ENCODE measurements around the gene JAKMIP3. TPM values are rescaled to one million over a fixed set of nuclear protein-coding genes. Genes with fewer than 3 reads are reported as not detected.

Gene JAKMIP3
- total RNA-seq, 1 donor from 2014 or later = not detected

GRCh38 chr10:132102071-132102716, 36.4 kb downstream of the JAKMIP3 start:
- Histone ChIP-seq H3K4me3 (ENCODE audit: low read depth, low read length) (no peak overlapping the region), H3K36me3 (ENCODE audit: control insufficient read depth, insufficient read depth, low read length) (no peaks in the 10 kb centered on the region), H3K27me3 (ENCODE audit: control insufficient read depth, insufficient read depth, low read length) (no peaks in the 10 kb centered on the region)
- FAIRE-seq = no peak
- no peak for DNase-seq (ENCODE audit: low read depth)
- no peak for TF ChIP-seq CTCF (IDR thresholded peaks at IDR 0.05; ENCODE audit: insufficient read depth, low read length, severe bottlenecking)

- H3K36me3 ChIP-seq (ENCODE audit: control insufficient read depth, insufficient read depth, low read length) = no peaks in the 10 kb centered on the region
- TF ChIP-seq CTCF (IDR thresholded peaks at IDR 0.05; ENCODE audit: insufficient read depth, low read length, severe bottlenecking) = no peak
- no peak for DNase-seq (ENCODE audit: low read depth)
- no peak for FAIRE-seq
- no peaks in the 10 kb centered on the region for H3K27me3 ChIP-seq (ENCODE audit: control insufficient read depth, insufficient read depth, low read length)
- no peak overlapping the region for H3K4me3 ChIP-seq (ENCODE audit: low read depth, low read length)
Observed at GRCh38 chr10:132102717-132103110, 37.0 kb downstream of the JAKMIP3 start.

DNA sequence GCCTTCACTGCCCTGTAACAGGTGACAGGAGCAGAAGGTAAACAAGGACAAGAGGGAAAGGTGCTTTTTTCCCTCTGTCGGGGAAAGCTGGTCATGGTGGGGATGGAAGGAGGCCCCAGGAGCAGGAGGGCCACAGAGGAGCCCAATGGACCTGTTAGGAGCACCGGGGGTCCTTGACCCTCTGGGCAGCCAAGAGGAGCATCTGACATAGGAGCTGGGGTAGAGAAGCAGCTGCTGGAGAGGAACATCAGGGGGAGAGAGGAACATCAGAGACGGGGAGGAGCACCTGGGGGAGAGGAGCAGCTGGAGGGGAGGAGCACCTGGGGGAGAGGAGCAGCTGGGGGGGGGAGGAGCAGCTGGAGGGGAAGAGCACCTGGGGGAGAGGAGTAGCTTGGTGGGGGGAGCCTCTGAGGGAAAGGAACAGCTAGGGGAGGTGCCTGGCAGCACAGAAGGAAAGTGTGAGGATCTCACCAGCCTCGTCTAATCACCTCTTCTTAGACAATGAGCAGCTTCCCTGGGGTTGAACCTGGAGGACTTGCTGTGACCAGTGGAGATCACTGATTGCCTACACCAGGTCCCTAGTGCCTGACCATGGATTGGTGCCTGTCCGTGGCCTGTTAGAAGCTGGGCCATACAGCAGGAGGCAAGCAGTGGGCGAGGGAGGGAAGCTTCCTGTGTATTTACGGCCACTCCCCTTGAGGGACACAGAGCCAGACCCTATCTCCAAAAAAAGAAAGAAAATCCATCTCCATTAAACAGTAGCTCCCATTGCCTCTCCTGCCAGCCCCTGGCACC, 37.6 kb downstream of the JAKMIP3 start:
- Histone ChIP-seq H3K27me3 (ENCODE audit: control insufficient read depth, insufficient read depth, low read length) (no peaks in the 10 kb centered on the region), H3K4me3 (ENCODE audit: low read depth, low read length) (no peak overlapping the region), H3K36me3 (ENCODE audit: control insufficient read depth, insufficient read depth, low read length) (no peaks in the 10 kb centered on the region)
- FAIRE-seq (no peak), DNase-seq (ENCODE audit: low read depth) (no peak)
- no peak for TF ChIP-seq CTCF (IDR thresholded peaks at IDR 0.05; ENCODE audit: insufficient read depth, low read length, severe bottlenecking)

- no peak for DNase-seq (ENCODE audit: low read depth)
- FAIRE-seq = no peak
Observed at GRCh38 chr10:132104062-132104461, 38.3 kb downstream of the JAKMIP3 start.

DNA sequence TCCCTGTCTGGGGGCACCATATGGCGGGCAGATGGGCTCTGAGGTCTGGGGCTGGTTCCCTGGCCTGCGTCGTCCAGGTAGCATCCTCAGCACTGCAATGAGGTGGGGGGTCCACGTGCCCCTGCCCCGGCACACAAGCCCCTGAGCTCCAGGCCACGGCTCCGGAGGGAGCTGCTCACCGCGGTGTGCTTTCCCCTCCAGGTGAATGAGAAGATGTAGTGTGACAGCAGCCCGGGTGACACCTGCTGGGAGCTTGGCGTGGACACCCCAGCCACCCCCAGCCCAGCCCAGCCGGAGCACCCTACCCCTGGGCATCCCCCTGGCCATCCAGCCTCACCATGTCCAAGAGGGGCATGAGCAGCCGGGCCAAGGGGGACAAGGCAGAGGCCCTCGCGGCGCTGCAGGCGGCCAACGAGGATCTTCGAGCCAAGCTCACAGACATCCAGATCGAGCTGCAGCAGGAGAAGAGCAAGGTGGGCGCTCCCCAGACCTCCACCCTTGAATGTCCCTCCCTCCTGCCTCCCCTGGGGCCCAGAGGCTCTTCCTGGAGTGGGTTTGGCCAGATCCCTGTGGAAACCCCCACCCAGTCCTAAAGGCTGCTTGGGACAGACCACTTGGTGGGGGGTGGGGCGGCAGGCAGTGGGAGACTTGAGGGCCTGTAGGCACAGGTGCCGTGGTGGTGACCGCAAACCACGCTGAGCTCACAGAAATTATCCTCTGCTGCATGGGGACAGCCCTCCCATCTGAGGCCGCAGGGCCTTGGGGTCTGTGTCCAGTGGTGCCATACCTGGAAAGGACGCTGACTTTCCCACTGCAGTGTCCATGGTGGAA, 38.9 kb downstream of the JAKMIP3 start:
- H3K36me3 ChIP-seq (ENCODE audit: control insufficient read depth, insufficient read depth, low read length) = no peaks in the 10 kb centered on the region
- H3K4me3 ChIP-seq (ENCODE audit: low read depth, low read length) = no peak overlapping the region
- FAIRE-seq = no peak
- no peak for DNase-seq (ENCODE audit: low read depth)
- no peaks in the 10 kb centered on the region for H3K27me3 ChIP-seq (ENCODE audit: control insufficient read depth, insufficient read depth, low read length)
- no peak for TF ChIP-seq CTCF (IDR thresholded peaks at IDR 0.05; ENCODE audit: insufficient read depth, low read length, severe bottlenecking)

More at GRCh38 chr10:132104062-132104461, 38.3 kb downstream of the JAKMIP3 start:
- Histone ChIP-seq H3K4me3 (ENCODE audit: low read depth, low read length) (no peak overlapping the region), H3K36me3 (ENCODE audit: control insufficient read depth, insufficient read depth, low read length) (no peaks in the 10 kb centered on the region), H3K27me3 (ENCODE audit: control insufficient read depth, insufficient read depth, low read length) (no peaks in the 10 kb centered on the region)
- TF ChIP-seq CTCF (IDR thresholded peaks at IDR 0.05; ENCODE audit: insufficient read depth, low read length, severe bottlenecking) = no peak
